ENCODE measurements around the gene ING3. TPM values are rescaled to one million over a fixed set of nuclear protein-coding genes. Genes with fewer than 3 reads are reported as not detected.

ING3 gene
- total and polyA plus RNA-seq, 2 of the 8 experiments (the other 6 are each of a cell fraction or from before 2014, with no cell fraction given), result 6.0 to 17.7 TPM

DNA sequence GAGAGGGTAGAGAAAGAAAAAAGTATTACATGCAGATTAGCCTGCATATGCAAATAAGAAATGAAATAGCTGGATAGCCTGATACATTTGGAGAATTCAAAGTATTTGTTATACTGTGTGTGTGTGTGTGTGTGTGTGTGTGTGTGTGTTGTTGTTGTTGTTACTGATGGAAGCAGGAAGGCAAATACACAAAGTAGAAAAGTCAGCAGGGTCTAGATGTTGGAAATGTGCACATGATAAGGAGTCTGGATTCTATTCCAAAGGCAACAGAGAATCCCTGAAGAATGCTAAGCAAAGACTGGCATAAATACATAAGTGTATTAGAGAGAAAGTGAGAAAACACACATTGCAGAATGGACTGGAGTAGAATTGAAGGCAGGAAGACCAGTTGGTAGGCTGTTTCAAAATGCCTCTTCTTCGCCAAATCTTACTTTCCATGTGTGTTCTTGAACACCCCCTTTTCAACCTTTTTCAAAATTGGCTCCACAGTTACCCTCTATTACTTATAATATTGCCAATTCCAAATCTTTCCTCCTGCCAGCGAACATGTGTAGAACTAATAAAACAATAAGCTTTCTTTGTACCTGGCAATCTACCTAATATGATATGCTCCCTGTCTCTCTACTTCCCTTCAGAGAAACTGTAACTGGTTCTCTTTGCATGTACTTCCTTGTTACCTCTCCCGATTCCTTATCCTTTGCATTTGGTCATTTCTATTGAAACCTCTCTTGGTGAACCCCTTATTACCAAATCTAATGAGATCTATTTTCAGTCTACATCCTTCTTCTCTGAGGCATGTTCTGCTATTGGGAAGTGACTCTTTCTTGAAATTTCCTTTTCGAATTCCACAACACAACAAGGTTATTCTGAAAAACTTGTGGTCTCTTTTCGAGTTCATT, 44.2 kb downstream of the ING3 start (continued):
- TF ChIP-seq, protein P1, sequence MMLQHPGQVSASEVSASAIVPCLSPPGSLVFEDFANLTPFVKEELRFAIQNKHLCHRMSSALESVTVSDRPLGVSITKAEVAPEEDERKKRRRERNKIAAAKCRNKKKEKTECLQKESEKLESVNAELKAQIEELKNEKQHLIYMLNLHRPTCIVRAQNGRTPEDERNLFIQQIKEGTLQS (IDR thresholded peaks at IDR 0.05; ENCODE audit: insufficient read depth, low read depth, low read length), result no peak
- TF ChIP-seq KDM5A (IDR thresholded peaks at IDR 0.05; ENCODE audit: low read length) (no peak), SIRT6 (IDR thresholded peaks at IDR 0.05; ENCODE audit: low read length) (no peak), TAF7 (optimal IDR thresholded peaks at IDR 0.05; ENCODE audit: borderline replicate concordance, low read depth, low read length) (no peak), NANOG (IDR thresholded peaks at IDR 0.05; ENCODE audit: insufficient read depth, low read depth, low read length, poor library complexity, severe bottlenecking) (no peak)
- TF ChIP-seq, protein P2, sequence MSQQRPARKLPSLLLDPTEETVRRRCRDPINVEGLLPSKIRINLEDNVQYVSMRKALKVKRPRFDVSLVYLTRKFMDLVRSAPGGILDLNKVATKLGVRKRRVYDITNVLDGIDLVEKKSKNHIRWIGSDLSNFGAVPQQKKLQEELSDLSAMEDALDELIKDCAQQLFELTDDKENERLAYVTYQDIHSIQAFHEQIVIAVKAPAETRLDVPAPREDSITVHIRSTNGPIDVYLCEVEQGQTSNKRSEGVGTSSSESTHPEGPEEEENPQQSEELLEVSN (IDR thresholded peaks at IDR 0.05), result no peak
